Esophagus squamous epithelium (tissue), 4 donors: ENCODE measurements around the gene ENO4.

ENCODE experiments used
- CTCF ChIP-seq, 6 experiments: fragments of 450-650 bp in 4 of 6; fragments of 200-600 bp in 2 of 6; sonication (generic) in 2 of 6; IDR thresholded peaks; one replicate each; pipeline ENCODE4 v1.5.1; 2016 to 2019; ENCODE audit warnings: antibody characterized with exemption in 6 of 6, mild to moderate bottlenecking in 4 of 6, moderate library complexity in 4 of 6
- POLR2A ChIP-seq, 4 donors: fragments of 450-650 bp; IDR thresholded peaks; one replicate each; pipeline ENCODE4 v1.6.1; 2017; ENCODE audit warnings: antibody characterized with exemption in 4 of 4, mild to moderate bottlenecking in 4 of 4, moderate library complexity in 3 of 4

- TF ChIP-seq CTCF (IDR thresholded peaks at IDR 0.05): no peak
- no peak for TF ChIP-seq POLR2A (IDR thresholded peaks at IDR 0.05)
Observed at GRCh38 chr10:116880716-116881482, 31.6 kb downstream of the ENO4 start.
